ENCODE measurements around the gene ZNF563. TPM values are rescaled to one million over a fixed set of nuclear protein-coding genes. Genes with fewer than 3 reads are reported as not detected.

Gene ZNF563
- polyA plus RNA-seq, 2 of the 4 experiments (the other 2 are of a cell fraction) = not detected

- FAIRE-seq = no peak
- Histone ChIP-seq H3K27ac (no peak overlapping the region), H3K4me3 (no peak overlapping the region), H3K9me3 (peaks cover 4% of the 10 kb centered on the region; the same call in 2 of the 3 replicates), H3K4me1 (no peaks in the 10 kb centered on the region), H3K4me2 (no peak overlapping the region)
- ChIA-PET POLR2A (no interaction called here), CTCF (no interaction called here)
- 79% methylated on average over 14 of the region's 14 CpGs for WGBS (ENCODE audit: missing lambda C conversion rate)
- no peak for DNase-seq (ENCODE audit: low read depth in 1 of 2, low spot score in 1 of 2)
- TF ChIP-seq HES2 (IDR thresholded peaks at IDR 0.05) (no peak), KDM1A (IDR thresholded peaks at IDR 0.05; ENCODE audit: low read depth) (no peak), SREBF2 (IDR thresholded peaks at IDR 0.05) (no peak), ESRRA (IDR thresholded peaks at IDR 0.05; ENCODE audit: borderline replicate concordance, low read length) (no peak)
- no peak for ATAC-seq
These were observed 49.2 kb downstream of the ZNF563 start for GRCh38 chr19:12284226-12284625.

GRCh38 chr19:12278713-12279112 lies 54.7 kb downstream of the ZNF563 start:
- no peak for TF ChIP-seq TP53 (CRISPR knock-in tag; IDR thresholded peaks at IDR 0.05)
- TF ChIP-seq POLR2AphosphoS2 (conservative IDR thresholded peaks at IDR 0.05; ENCODE audit: low read length) = no peak
- no peak for TF ChIP-seq RAD21 (conservative IDR thresholded peaks at IDR 0.05 in 1 of 2, IDR thresholded peaks at IDR 0.05 in 1 of 2)
- no peak for TF ChIP-seq SREBF2 (IDR thresholded peaks at IDR 0.05)
- no peak for TF ChIP-seq NFE2L2 (conservative IDR thresholded peaks at IDR 0.05; ENCODE audit: low read length)
- TF ChIP-seq, protein P1, sequence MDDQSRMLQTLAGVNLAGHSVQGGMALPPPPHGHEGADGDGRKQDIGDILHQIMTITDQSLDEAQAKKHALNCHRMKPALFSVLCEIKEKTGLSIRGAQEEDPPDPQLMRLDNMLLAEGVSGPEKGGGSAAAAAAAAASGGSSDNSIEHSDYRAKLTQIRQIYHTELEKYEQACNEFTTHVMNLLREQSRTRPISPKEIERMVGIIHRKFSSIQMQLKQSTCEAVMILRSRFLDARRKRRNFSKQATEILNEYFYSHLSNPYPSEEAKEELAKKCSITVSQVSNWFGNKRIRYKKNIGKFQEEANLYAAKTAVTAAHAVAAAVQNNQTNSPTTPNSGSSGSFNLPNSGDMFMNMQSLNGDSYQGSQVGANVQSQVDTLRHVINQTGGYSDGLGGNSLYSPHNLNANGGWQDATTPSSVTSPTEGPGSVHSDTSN (IDR thresholded peaks at IDR 0.05) = no peak
- TF ChIP-seq RFX5 (IDR thresholded peaks at IDR 0.05) = no peak
- no peak for TF ChIP-seq USF2 (IDR thresholded peaks at IDR 0.05)
- no peak for TF ChIP-seq KDM1A (IDR thresholded peaks at IDR 0.05; ENCODE audit: low read depth)
- no peak for TF ChIP-seq ESRRA (IDR thresholded peaks at IDR 0.05; ENCODE audit: borderline replicate concordance, low read length)
- TF ChIP-seq EP300 (IDR thresholded peaks at IDR 0.05) = no peak
- TF ChIP-seq NR3C1 (IDR thresholded peaks at IDR 0.05) = no peak
- TF ChIP-seq MAFK (IDR thresholded peaks at IDR 0.05; ENCODE audit: partially characterized antibody) = no peak
- no peak for TF ChIP-seq EHMT2 (IDR thresholded peaks at IDR 0.05; ENCODE audit: low read depth)
- TF ChIP-seq, protein P2, sequence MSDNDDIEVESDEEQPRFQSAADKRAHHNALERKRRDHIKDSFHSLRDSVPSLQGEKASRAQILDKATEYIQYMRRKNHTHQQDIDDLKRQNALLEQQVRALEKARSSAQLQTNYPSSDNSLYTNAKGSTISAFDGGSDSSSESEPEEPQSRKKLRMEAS (IDR thresholded peaks at IDR 0.05) = no peak
- TF ChIP-seq SMC3 (IDR thresholded peaks at IDR 0.05) = no peak
- no peak for TF ChIP-seq KDM5A (IDR thresholded peaks at IDR 0.05)
- TF ChIP-seq MYC (IDR thresholded peaks at IDR 0.05; ENCODE audit: borderline replicate concordance, low read length) = no peak
- no peak for TF ChIP-seq GATA3 (IDR thresholded peaks at IDR 0.05; ENCODE audit: borderline replicate concordance)
- no peak for TF ChIP-seq TFCP2L1 (CRISPR knock-in tag; IDR thresholded peaks at IDR 0.05)
- FAIRE-seq = no peak
- ChIA-PET CTCF (no interaction called here), POLR2A (no interaction called here)
- H3K9me3 ChIP-seq = peaks cover 11% of the 10 kb centered on the region; the same call in 1 of the 3 replicates
- WGBS (ENCODE audit: missing lambda C conversion rate) = 48% methylated on average over 2 of the region's 2 CpGs
- H3K4me3 ChIP-seq = no peak overlapping the region
- DNase-seq (ENCODE audit: low read depth in 1 of 2, low spot score in 1 of 2) = no peak
- H3K4me2 ChIP-seq = no peak overlapping the region
- ATAC-seq = no peak
- no peaks in the 10 kb centered on the region for H3K4me1 ChIP-seq
- no peak overlapping the region for H3K27ac ChIP-seq

GRCh38 chr19:12272980-12273901 lies 60.2 kb downstream of the ZNF563 start:
- ATAC-seq (no peak), DNase-seq (ENCODE audit: low read depth in 1 of 2, low spot score in 1 of 2) (no peak), FAIRE-seq (no peak)
- CTCF ChIA-PET = no interaction called here
- POLR2A ChIA-PET = no interaction called here
- peaks cover 32% of the 10 kb centered on the region for H3K9me3 ChIP-seq
- H3K27ac ChIP-seq = no peak overlapping the region
- 54% methylated on average over 11 of the region's 11 CpGs for WGBS (ENCODE audit: missing lambda C conversion rate)
- TF ChIP-seq MAFK (IDR thresholded peaks at IDR 0.05; ENCODE audit: partially characterized antibody) (no peak), RCOR1 (IDR thresholded peaks at IDR 0.05; ENCODE audit: low read depth, low read length) (no peak), POLR2AphosphoS2 (conservative IDR thresholded peaks at IDR 0.05; ENCODE audit: low read length) (no peak), CEBPB (IDR thresholded peaks at IDR 0.05) (no peak), KDM1A (IDR thresholded peaks at IDR 0.05; ENCODE audit: low read depth) (no peak), ESRRA (IDR thresholded peaks at IDR 0.05; ENCODE audit: borderline replicate concordance, low read length) (no peak), CHD4 (IDR thresholded peaks at IDR 0.05; ENCODE audit: borderline replicate concordance) (no peak), HOXB5 (CRISPR knock-in tag; IDR thresholded peaks at IDR 0.05) (no peak), USF2 (IDR thresholded peaks at IDR 0.05) (no peak), ELK1 (IDR thresholded peaks at IDR 0.05; ENCODE audit: low read depth, low read length) (no peak), MYC (IDR thresholded peaks at IDR 0.05; ENCODE audit: borderline replicate concordance, low read length) (no peak)
- TF ChIP-seq, protein P3, sequence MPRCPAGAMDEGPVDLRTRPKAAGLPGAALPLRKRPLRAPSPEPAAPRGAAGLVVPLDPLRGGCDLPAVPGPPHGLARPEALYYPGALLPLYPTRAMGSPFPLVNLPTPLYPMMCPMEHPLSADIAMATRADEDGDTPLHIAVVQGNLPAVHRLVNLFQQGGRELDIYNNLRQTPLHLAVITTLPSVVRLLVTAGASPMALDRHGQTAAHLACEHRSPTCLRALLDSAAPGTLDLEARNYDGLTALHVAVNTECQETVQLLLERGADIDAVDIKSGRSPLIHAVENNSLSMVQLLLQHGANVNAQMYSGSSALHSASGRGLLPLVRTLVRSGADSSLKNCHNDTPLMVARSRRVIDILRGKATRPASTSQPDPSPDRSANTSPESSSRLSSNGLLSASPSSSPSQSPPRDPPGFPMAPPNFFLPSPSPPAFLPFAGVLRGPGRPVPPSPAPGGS (IDR thresholded peaks at IDR 0.05) = no peak
- TF ChIP-seq, protein P2 (IDR thresholded peaks at IDR 0.05) = no peak
- no peak overlapping the region for H3K4me2 ChIP-seq
- H3K4me3 ChIP-seq = no peak overlapping the region
- H3K4me1 ChIP-seq = no peaks in the 10 kb centered on the region

Measured in A549 (cell line).